Astrocyte of the cerebellum (primary cell): ENCODE results near the gene ESRRA.
"Not testable (repeated sequence)": the region's sequence is repeated elsewhere in the genome, so short reads cannot be mapped to it uniquely, and the experiment has no call there.

Experiments used
- DNase-seq: peaks from one replicate; pipeline ENCODE4 v3.0.0-alpha.2; 2011; ENCODE audit warnings: low read depth
- H3K4me3 ChIP-seq: 2 replicates; pipeline ENCODE4 v1.5.1; 2011; ENCODE audit warnings: mild to moderate bottlenecking, low read depth, low read length, moderate library complexity
- CTCF ChIP-seq: IDR thresholded peaks from 2 replicates; pipeline ENCODE4 v1.5.1; 2012; ENCODE audit warnings: low read length, low read depth, moderate library complexity, mild to moderate bottlenecking; ENCODE audit errors: missing control alignments
- in situ Hi-C: cut with HindIII; loops from 2 replicates; pipeline ENCODE4 v1.10.0; 2017; ENCODE audit warnings: low sequenced_read_pairs

ESRRA gene

GRCh38 chr11:64323373-64323772, 18.0 kb downstream of the ESRRA start:
- in situ Hi-C loops: loop anchor here (10.0 kb wide), 1 partner anchor 59 kb away; no protein-coding TSS in a partner anchor
- no peak for TF ChIP-seq CTCF

GRCh38 chr11:64323984-64324383, 18.7 kb downstream of the ESRRA start:
- DNase-seq, H3K4me3 ChIP-seq: not testable (repeated sequence)
- in situ Hi-C loops: loop anchor here (10.0 kb wide), 1 partner anchor 59 kb away; no protein-coding TSS in a partner anchor

More at GRCh38 chr11:64323373-64323772, 18.0 kb downstream of the ESRRA start:
- H3K4me3 ChIP-seq: no peak overlapping the region
- DNase-seq: no peak

- no peak overlapping the region for H3K4me3 ChIP-seq
- in situ Hi-C loops: loop anchor here (10.0 kb wide), 1 partner anchor 60 kb away; no protein-coding TSS in a partner anchor
- no peak for DNase-seq
- TF ChIP-seq CTCF: no peak
Observed at GRCh38 chr11:64324692-64325469, 19.6 kb downstream of the ESRRA start.

- H3K4me3 ChIP-seq: no peak overlapping the region
- no peak for TF ChIP-seq CTCF
- in situ Hi-C loops: loop anchor here (10.0 kb wide), 1 partner anchor 63 kb away; no protein-coding TSS in a partner anchor
- no peak for DNase-seq
Observed at GRCh38 chr11:64327375-64327774, 22.1 kb downstream of the ESRRA start.

GRCh38 chr11:64327993-64328392, 22.7 kb downstream of the ESRRA start:
- no peak for DNase-seq
- H3K4me3 ChIP-seq: no peak overlapping the region
- TF ChIP-seq CTCF: no peak
- in situ Hi-C loops: loop anchor here (10.0 kb wide), 1 partner anchor 63 kb away; no protein-coding TSS in a partner anchor

GRCh38 chr11:64330888-64331287, 25.6 kb downstream of the ESRRA start:
- no peak overlapping the region for H3K4me3 ChIP-seq
- in situ Hi-C loops: no loop called here
- DNase-seq: no peak
- no peak for TF ChIP-seq CTCF
